Activated CD8-positive, alpha-beta T cell treated with anti-CD3 and anti-CD28 coated beads for 36 hours (primary cell): ENCODE data around the gene CTSH. TPM values are rescaled to one million over a fixed set of nuclear protein-coding genes. Genes with fewer than 3 reads are reported as not detected.

Experiments used
- ATAC-seq: fragments of 200-7000 bp; cut with Tn5 transposase; one replicate; pipeline ENCODE4 v1.10.0; 2021; ENCODE audit warnings: mild to moderate bottlenecking, moderate library complexity
- CTCF ChIA-PET: fragments of 350-600 bp; sonication (Branson Sonifier 250); formaldehyde crosslinking; loops from one replicate; lab custom pipeline; 2021; ENCODE audit warnings: antibody characterized with exemption; lab: Charles Lee
- POLR2A ChIA-PET: fragments of 350-600 bp; sonication (Branson Sonifier 250); formaldehyde crosslinking; loops from one replicate; lab custom pipeline; 2021; ENCODE audit warnings: antibody characterized with exemption; lab: Charles Lee
- DNase-seq: peaks from one replicate; pipeline ENCODE4 v3.0.0-alpha.2; 2020
- H3K27ac Mint-ChIP-seq: one replicate; pipeline ENCODE4 v1.8.0; 2021; ENCODE audit warnings: mild to moderate bottlenecking, mixed read lengths
- H3K27me3 Mint-ChIP-seq: one replicate; pipeline ENCODE4 v1.8.0; 2021; ENCODE audit warnings: mixed read lengths
- H3K36me3 Mint-ChIP-seq: one replicate; pipeline ENCODE4 v1.8.0; 2021; ENCODE audit warnings: low read depth, mixed read lengths
- H3K4me1 Mint-ChIP-seq: one replicate; pipeline ENCODE4 v1.8.0; 2021; ENCODE audit warnings: low read depth, mixed read lengths
- H3K4me3 Mint-ChIP-seq: one replicate; pipeline ENCODE4 v1.8.0; 2021; ENCODE audit warnings: mild to moderate bottlenecking, moderate library complexity, mixed read lengths
- H3K9me3 Mint-ChIP-seq: one replicate; pipeline ENCODE4 v1.8.0; 2021; ENCODE audit warnings: mixed read lengths
- intact Hi-C: fragments of 100-400 bp; cut with micrococcal nuclease; formaldehyde crosslinking; loops from one replicate; pipeline ENCODE4 v1.10.0; 2022
- total RNA-seq, 2 experiments: library from RNA; stranded (reverse); gene quantifications; one replicate each; pipeline ENCODE4 v1.2.3, GENCODE V29; 2021
- TF ChIP-seq, protein P1 (sequence below): fragments of 200-600 bp; IDR thresholded peaks from one replicate; pipeline ENCODE4 v1.8.0; 2022; ENCODE audit warnings: antibody characterized with exemption, mild to moderate bottlenecking

Gene CTSH, protein sequence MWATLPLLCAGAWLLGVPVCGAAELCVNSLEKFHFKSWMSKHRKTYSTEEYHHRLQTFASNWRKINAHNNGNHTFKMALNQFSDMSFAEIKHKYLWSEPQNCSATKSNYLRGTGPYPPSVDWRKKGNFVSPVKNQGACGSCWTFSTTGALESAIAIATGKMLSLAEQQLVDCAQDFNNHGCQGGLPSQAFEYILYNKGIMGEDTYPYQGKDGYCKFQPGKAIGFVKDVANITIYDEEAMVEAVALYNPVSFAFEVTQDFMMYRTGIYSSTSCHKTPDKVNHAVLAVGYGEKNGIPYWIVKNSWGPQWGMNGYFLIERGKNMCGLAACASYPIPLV
- 10 to 100 TPM; 13.2 to 14.1 TPM for total RNA-seq

DNA sequence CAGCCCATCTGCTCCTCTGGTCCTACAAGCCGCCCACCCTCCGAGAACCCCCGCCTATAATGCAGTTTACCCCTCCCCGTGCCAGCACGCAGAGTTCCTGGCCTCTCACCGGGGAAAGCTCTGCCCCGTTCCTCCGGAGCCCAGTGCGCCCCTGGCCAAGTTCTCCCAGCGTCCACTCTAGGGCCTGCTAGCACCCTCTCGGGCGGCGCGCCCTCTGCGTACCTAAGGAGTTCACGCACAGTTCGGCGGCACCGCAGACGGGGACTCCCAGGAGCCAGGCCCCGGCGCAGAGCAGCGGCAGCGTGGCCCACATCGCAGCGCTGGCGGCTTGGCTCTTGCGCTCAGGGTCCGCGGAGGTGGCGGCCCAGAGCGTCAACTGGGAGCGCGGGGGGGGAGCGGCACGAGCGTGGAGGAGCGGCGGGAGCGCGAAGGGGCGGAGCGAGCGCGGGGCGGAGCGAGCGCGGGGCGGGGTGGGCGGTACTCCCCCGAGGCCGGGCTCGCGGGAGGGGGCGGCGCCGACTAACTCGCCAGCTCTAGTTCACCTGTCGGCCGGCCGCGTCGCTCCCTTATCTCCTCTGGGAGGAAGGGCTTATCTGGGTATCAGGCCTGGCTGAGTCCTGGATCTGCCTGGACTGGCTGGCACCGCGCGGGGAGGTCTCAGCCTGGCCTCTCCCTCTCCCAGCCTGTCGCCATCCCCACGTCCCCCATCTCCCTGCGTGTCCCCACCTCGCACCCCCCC, at the start of gene CTSH:
Gene CTSH (minus strand): TSS at position 378 of the 739 bp plus-strand sequence. CDS start 65 bp downstream, at position 313.
- H3K27ac Mint-ChIP-seq, result no peak within 1 kb of the TSS
- TF ChIP-seq, protein P1, sequence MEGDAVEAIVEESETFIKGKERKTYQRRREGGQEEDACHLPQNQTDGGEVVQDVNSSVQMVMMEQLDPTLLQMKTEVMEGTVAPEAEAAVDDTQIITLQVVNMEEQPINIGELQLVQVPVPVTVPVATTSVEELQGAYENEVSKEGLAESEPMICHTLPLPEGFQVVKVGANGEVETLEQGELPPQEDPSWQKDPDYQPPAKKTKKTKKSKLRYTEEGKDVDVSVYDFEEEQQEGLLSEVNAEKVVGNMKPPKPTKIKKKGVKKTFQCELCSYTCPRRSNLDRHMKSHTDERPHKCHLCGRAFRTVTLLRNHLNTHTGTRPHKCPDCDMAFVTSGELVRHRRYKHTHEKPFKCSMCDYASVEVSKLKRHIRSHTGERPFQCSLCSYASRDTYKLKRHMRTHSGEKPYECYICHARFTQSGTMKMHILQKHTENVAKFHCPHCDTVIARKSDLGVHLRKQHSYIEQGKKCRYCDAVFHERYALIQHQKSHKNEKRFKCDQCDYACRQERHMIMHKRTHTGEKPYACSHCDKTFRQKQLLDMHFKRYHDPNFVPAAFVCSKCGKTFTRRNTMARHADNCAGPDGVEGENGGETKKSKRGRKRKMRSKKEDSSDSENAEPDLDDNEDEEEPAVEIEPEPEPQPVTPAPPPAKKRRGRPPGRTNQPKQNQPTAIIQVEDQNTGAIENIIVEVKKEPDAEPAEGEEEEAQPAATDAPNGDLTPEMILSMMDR, result no peak

DNA sequence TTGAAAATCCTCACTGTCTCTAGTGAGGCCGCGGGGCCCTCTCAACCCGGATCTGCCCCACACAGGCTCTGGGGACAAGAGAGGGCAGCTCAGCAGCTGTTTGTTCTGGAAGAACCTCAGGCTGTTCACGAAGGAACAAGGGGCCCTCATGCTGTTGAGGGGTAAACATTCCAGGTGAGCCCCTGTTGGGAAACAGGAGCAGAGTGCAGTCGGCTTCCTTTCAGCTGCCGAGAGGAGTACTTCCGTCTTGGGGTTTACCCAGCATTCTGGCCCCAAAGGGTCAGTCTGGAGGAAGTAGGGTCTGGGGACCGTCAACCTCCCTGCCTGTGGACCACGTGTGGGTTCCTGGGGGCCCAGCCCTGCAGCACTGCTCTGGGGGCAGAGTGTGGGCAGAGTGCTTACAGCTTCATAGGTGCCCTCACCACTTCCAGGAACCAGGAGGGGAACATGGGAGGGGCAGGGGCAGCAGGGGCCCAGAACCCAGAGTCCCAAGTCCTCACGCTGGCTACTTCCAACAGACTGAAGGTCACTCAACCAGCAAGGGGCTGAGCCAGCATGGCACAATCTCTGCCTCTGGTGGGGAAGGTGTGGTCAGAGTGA, 49.2 kb upstream of the CTSH start:
- Mint-ChIP-seq H3K4me3 (no peak overlapping the region), H3K36me3 (no peaks in the 10 kb centered on the region), H3K27ac (no peak overlapping the region), H3K27me3 (no peaks in the 10 kb centered on the region), H3K4me1 (no peaks in the 10 kb centered on the region), H3K9me3 (no peaks in the 10 kb centered on the region)
- ChIA-PET POLR2A (no interaction called here), CTCF (no interaction called here)
- intact Hi-C loops, result no loop called here
- DNase-seq (no peak), ATAC-seq (no peak)
- TF ChIP-seq, protein P1, result no peak

More for the DNA sequence above, at the start of gene CTSH:
- Mint-ChIP-seq H3K4me1 (peaks cover 3% of the 10 kb centered on the region), H3K4me3 (peak within 1 kb of the TSS; percentile 70), H3K9me3 (no peaks in the 10 kb centered on the region), H3K36me3 (no peaks in the 10 kb centered on the region), H3K27me3 (peaks cover 12% of the 10 kb centered on the region)
- intact Hi-C loops, result no loop called here
- ATAC-seq (peak; percentile 96), DNase-seq (peak; percentile 76)
- ChIA-PET CTCF (interaction anchor here (0.7 kb wide), 1 partner anchor 15 kb away, joined by 3 read pairs; no protein-coding TSS in a partner anchor), POLR2A (interaction anchor here (0.7 kb wide), 1 partner anchor 10 kb away, joined by 3 read pairs; no protein-coding TSS in a partner anchor)

DNA sequence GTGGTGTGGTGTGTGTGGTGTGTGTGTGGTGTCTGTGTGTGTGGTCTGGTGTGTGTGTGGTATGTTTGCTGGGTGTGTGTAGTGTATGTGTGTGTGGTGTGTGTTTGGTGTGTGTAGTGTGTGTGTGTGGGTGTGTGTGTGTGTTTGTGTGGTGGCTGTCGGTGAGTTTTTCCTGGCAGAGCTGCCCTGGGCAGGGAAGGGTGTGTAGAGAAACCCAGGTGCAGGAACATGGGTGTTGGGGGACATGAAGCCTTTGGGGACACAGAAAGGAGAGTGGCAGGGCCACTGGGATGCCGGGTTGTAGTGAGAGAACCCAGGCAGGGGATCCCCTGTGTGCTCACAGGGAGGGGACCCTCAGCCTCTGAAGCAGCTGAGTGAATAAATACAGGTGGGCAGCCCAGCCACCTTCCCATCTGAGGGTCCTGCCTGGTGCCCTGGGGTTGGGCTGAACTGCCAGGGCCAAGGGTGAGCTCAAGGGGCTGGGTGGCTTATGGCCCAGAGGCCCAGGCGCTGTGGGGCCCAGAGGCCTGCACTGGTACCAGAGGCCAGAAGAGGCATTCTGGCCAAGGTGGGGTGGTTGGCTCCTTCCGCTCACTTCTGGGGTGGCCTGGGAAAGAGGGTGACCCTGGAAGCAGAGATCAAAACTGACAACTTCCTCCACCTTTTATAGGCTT, 48.5 kb upstream of the CTSH start:
- no peaks in the 10 kb centered on the region for H3K36me3 Mint-ChIP-seq
- intact Hi-C loops, result no loop called here
- no peaks in the 10 kb centered on the region for H3K9me3 Mint-ChIP-seq
- no peaks in the 10 kb centered on the region for H3K27me3 Mint-ChIP-seq
- H3K4me3 Mint-ChIP-seq, result no peak overlapping the region
- CTCF ChIA-PET, result no interaction called here
- ATAC-seq (no peak), DNase-seq (no peak)
- H3K4me1 Mint-ChIP-seq, result no peaks in the 10 kb centered on the region
- TF ChIP-seq, protein P1, result no peak
- POLR2A ChIA-PET, result no interaction called here
- no peak overlapping the region for H3K27ac Mint-ChIP-seq

DNA sequence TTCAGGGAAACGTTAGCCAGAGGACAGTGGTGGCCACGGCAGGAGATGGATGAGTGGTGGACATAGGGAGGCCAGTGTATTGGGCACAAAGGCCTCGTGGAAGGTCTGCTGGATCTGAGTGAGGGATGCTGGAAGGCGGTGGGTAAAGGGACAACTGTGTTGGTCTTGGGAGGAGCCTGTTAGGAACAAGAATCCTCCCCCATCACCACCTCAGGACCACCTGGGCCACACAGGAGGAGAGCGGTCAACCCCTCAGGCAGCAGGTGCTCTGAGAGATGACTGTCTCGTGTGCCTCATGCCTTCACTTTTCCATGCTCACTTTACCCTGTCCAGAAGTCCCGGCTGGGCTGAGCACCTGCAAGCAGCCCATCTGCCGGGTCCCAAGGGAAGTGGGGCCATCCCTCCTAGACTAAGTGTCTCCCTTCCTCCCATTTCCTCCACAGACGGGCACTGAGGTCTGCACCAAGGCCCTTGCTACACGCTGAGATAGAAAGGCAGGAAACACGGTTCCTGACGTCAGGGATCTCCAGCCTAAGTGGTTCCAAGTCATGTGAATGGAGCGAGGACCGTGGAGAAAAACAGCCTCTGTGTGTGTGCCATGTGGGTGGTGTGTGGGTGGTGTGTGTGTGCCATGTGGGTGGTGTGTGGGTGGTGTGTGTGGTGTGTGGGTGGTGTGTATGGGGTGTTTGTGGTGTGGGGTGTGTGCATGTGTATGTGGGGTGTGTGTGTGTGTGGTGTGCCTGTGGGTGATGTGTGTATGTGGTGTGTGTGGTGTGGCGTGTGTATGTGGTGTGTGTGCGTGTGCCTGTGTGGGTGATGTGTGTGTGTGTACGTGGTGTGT, 47.8 kb upstream of the CTSH start:
- no peak for ATAC-seq
- TF ChIP-seq, protein P1, result no peak
- Mint-ChIP-seq H3K4me3 (no peak overlapping the region), H3K4me1 (no peaks in the 10 kb centered on the region), H3K36me3 (no peaks in the 10 kb centered on the region), H3K9me3 (no peaks in the 10 kb centered on the region), H3K27ac (no peak overlapping the region), H3K27me3 (peaks cover 4% of the 10 kb centered on the region)
- CTCF ChIA-PET, result no interaction called here
- POLR2A ChIA-PET, result no interaction called here
- no peak for DNase-seq
- intact Hi-C loops, result no loop called here
